GM12873 (cell line): ENCODE measurements around the gene PARVG.

Experiments
- TF ChIP-seq, protein P1 (sequence below): IDR thresholded peaks from 2 replicates; pipeline ENCODE4 v1.5.1; 2012; ENCODE audit warnings: low read depth, mild to moderate bottlenecking, moderate library complexity, low read length, control low read depth; ENCODE audit not compliant: insufficient read depth; ENCODE audit errors: missing control alignments

Gene PARVG, protein sequence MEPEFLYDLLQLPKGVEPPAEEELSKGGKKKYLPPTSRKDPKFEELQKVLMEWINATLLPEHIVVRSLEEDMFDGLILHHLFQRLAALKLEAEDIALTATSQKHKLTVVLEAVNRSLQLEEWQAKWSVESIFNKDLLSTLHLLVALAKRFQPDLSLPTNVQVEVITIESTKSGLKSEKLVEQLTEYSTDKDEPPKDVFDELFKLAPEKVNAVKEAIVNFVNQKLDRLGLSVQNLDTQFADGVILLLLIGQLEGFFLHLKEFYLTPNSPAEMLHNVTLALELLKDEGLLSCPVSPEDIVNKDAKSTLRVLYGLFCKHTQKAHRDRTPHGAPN

DNA sequence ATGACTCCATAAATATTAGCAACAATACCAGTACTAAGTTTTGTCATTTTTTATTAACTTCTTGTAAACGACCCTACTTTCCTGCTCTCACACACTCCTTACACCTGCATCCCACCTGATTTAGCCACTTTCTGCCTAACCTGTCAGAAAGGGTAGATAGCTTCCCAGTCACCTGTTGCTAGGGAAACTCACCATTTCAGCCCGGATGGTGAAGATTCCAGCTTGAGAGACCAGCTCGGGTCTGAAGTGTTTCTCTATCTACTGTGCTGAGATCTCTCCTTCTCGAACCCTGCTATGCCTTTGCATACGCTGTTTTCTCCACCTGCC, at the start of gene PARVG:
Gene PARVG (plus strand): TSS at position 220 of the 327 bp plus-strand sequence. CDS start 2,405 bp downstream, outside the sequence.
- TF ChIP-seq, protein P1, sequence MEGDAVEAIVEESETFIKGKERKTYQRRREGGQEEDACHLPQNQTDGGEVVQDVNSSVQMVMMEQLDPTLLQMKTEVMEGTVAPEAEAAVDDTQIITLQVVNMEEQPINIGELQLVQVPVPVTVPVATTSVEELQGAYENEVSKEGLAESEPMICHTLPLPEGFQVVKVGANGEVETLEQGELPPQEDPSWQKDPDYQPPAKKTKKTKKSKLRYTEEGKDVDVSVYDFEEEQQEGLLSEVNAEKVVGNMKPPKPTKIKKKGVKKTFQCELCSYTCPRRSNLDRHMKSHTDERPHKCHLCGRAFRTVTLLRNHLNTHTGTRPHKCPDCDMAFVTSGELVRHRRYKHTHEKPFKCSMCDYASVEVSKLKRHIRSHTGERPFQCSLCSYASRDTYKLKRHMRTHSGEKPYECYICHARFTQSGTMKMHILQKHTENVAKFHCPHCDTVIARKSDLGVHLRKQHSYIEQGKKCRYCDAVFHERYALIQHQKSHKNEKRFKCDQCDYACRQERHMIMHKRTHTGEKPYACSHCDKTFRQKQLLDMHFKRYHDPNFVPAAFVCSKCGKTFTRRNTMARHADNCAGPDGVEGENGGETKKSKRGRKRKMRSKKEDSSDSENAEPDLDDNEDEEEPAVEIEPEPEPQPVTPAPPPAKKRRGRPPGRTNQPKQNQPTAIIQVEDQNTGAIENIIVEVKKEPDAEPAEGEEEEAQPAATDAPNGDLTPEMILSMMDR = no peak

DNA sequence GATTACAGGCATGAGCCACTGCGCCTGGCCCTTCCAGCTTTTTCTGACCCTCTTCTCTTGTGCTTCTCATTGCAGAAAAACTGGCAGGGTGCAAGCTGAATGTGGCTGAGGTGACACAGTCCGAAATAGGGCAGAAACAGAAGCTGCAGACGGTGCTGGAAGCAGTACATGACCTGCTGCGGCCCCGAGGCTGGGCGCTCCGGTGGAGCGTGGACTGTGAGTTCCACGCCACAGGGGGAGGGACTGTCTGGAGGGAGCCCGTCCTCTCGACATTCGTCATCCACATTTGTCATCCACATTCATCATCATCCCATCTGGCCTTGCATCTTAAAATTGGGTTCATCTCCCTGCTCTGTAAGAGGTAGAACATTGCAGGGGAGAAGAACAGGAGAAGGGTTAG, 49.3 kb upstream of the PARVG start:
- TF ChIP-seq, protein P1 = no peak

DNA sequence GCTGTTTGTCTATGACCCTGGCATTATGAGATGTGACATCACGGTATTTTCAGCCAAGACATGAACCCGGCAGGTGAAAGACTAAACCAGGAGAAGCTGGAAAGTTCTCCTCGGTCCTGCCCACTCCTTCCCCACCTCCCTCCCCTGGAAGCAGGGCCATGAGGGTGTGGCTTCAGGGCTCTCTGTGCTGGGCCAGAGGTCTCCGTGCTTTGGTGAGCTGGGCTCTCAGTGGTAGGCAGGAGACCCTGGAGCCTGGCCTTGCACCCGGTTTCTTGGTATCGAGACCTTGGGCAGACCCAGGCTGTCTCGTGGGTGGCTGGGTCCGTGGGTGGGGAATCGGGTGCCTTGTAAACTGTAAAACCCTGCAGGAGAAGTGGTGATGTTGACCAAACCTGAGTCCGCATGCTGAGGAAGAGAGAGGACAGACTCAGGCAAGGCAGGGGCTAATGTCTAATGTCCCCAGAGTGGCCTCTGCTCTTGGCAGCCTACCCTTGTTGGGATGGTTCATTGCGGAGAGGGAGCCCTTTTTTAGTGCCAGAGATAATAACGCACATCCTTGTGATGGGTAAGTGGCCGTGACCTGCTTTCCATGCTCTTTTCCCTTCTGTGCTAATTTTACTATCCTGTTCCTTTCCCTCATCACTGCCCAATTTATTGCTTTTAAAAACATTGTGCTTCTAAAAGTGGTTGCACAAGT, 48.6 kb upstream of the PARVG start:
- TF ChIP-seq, protein P1 = no peak

DNA sequence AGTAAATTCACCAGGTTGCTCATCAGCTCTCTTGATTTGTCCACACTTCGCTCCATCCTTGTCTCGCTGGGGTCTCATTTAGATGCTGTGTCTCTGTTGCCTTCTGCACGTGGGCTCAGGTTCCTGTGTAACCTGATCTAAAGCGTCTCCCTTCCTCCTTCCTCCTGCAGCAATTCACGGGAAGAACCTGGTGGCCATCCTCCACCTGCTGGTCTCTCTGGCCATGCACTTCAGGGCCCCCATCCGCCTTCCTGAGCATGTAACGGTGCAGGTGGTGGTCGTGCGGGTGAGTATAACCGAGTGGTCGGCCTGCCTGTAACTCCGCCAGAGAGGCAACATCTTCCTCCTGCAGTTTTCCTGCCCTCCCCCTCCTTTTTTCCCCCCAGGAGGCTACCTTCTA, 48.0 kb upstream of the PARVG start:
- TF ChIP-seq, protein P1 = no peak

DNA sequence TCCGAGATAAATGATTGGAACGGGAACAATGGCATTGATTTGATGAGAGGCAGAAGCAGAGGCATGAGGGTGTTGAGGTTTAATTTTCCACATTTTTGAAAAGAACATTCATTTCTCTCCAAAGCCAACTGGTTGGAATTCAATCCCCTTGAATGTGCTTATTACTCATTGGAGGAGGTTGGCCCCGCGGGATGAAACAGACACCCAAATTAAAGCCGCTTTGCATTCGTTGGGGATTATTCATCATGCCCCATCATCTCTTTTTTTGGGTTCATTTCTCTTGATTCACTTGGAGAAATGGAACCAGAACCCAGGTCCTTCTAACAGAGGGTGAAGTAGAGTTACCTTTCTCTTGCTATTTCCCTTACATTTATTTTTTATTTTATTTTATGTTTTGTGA, 47.6 kb upstream of the PARVG start:
- TF ChIP-seq, protein P1 = no peak

DNA sequence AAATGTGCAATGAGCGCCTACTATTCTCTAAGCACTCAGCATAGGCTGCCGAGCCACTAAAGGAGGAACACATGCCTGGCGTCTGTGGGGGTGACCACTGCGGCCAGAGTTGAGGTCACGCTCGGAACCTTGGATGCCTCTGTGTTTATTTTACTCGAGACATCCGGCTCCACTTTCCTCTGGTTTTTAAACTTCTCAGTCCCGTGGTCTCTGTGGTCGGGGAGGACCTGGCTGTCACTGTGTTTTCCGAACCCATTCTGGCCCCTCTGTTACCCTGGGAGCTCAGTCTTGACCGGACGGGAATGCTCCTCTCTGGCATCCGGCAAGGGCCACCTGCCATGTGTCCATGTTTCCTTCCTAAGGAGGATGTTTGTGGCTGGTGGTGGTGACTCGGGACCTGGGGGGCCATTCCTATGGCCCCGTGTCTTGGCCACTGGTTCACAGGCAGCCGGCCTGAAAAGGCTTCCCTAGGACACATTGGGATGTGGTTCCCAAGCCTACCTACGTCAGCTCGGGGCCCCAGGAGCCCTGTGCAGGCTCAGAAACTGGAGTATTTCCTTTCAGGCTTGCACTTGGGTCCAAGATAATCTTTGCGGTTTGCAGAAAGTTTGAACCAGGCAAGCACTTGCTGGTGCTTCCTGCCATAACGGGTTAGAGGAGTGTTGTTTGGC, 46.7 kb upstream of the PARVG start:
- TF ChIP-seq, protein P1 = no peak

DNA sequence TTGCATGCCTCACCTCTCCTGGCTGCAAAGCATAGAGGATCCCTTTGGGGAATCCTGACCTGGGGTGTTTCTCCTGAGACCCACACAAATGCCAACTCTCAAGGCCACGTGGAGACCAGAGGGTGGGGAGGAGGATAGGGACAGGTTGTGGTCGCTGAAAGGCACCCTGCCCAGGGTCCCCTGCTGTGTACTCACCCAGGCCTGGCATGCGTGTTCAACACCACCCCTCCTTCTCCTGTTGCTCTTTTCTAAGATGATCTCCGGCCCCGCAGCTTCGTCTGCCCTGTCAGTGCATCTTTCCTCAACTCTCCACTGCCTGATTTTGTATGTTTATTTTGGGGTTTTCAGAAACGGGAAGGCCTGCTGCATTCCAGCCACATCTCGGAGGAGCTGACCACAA, 44.6 kb upstream of the PARVG start:
- TF ChIP-seq, protein P1 = no peak
